IMR-90 (cell line): ENCODE results near the gene CARMIL1. TPM values are rescaled to one million over a fixed set of nuclear protein-coding genes. Genes with fewer than 3 reads are reported as not detected.

Experiments used
- ATAC-seq: fragments of 200-7000 bp; cut with Tn5 transposase; 2 replicates; pipeline ENCODE4 v1.9.1; 2020; ENCODE audit warnings: low read depth, mild to moderate bottlenecking, moderate library complexity
- BruUV-seq: library from RNA; stranded (reverse); fragments of 400-500 nt; replicated peaks from 2 replicates; lab custom pipeline; 2021; lab: Mats Ljungman, UMichigan
- CTCF ChIA-PET: fragments of 300-600 bp; formaldehyde crosslinking; extraction: SDS; loops from one replicate; lab custom pipeline; 2021; ENCODE audit warnings: antibody characterized with exemption; lab: Yijun Ruan, JAX
- POLR2A ChIA-PET: fragments of 300-600 bp; sonication (Branson Sonifier 250); formaldehyde crosslinking; loops from one replicate; lab custom pipeline; 2022; ENCODE audit warnings: antibody characterized with exemption; ENCODE audit not compliant: unreplicated experiment; lab: Charles Lee
- DNase-seq: peaks from one replicate; pipeline ENCODE4 v3.0.0; 2013
- H2AFZ ChIP-seq: replicated peaks from 2 replicates; pipeline ENCODE3; 2013; ENCODE audit warnings: low read length, mild to moderate bottlenecking; ENCODE audit not compliant: poor library complexity
- H2AK5ac ChIP-seq: 2 replicates; pipeline ENCODE4 v1.6.1; 2013; ENCODE audit warnings: low read depth, low read length, inconsistent platforms
- H2AK9ac ChIP-seq: replicated peaks from 2 replicates; pipeline ENCODE3; 2013; ENCODE audit warnings: mild to moderate bottlenecking, low read depth, low read length, moderate library complexity; ENCODE audit not compliant: poor library complexity
- H2BK120ac ChIP-seq: 2 replicates; pipeline ENCODE4 v1.6.1; 2013; ENCODE audit warnings: low read depth, low read length, inconsistent platforms
- H2BK15ac ChIP-seq: 3 replicates; pipeline ENCODE4 v1.6.1; 2013; ENCODE audit warnings: low read depth, low read length, inconsistent platforms
- H2BK20ac ChIP-seq: 2 replicates; pipeline ENCODE4 v1.6.1; 2013; ENCODE audit warnings: low read depth, mild to moderate bottlenecking, inconsistent platforms, low read length, moderate library complexity
- H2BK5ac ChIP-seq: 2 replicates; pipeline ENCODE4 v1.6.1; 2013; ENCODE audit warnings: mild to moderate bottlenecking, low read depth, low read length, inconsistent platforms; ENCODE audit not compliant: poor library complexity, severe bottlenecking
- H3K14ac ChIP-seq: replicated peaks from 2 replicates; pipeline ENCODE4 v1.6.1; 2013; ENCODE audit warnings: low read depth, low read length, inconsistent platforms
- H3K18ac ChIP-seq: 2 replicates; pipeline ENCODE4 v1.6.1; 2013; ENCODE audit warnings: low read depth, low read length, control low read depth
- H3K23ac ChIP-seq: 2 replicates; pipeline ENCODE4 v1.6.1; 2013; ENCODE audit warnings: low read depth, low read length, inconsistent platforms
- H3K27ac ChIP-seq: 2 replicates; pipeline ENCODE4 v1.5.1; 2013; ENCODE audit warnings: mild to moderate bottlenecking, control low read depth, low read length; ENCODE audit not compliant: insufficient read depth
- H3K27me3 ChIP-seq: 2 replicates; pipeline ENCODE4 v1.6.1; 2013; ENCODE audit warnings: low read length; ENCODE audit not compliant: control insufficient read depth, insufficient read depth
- H3K36me3 ChIP-seq: 2 replicates; pipeline ENCODE4 v1.6.1; 2013; ENCODE audit warnings: low read length, mixed read lengths; ENCODE audit not compliant: control insufficient read depth, insufficient read depth
- H3K4ac ChIP-seq: 2 replicates; pipeline ENCODE4 v1.6.1; 2013; ENCODE audit warnings: low read depth, low read length, inconsistent platforms
- H3K4me1 ChIP-seq: 2 replicates; pipeline ENCODE4 v1.6.1; 2013; ENCODE audit warnings: low read length, mixed read lengths; ENCODE audit not compliant: control insufficient read depth, insufficient read depth
- H3K4me2 ChIP-seq: 2 replicates; pipeline ENCODE4 v1.6.1; 2013; ENCODE audit warnings: low read depth, mild to moderate bottlenecking, control low read depth, low read length, moderate library complexity
- H3K4me3 ChIP-seq: 2 replicates; pipeline ENCODE4 v1.5.1; 2013; ENCODE audit warnings: low read depth, mild to moderate bottlenecking, control low read depth, low read length, moderate library complexity; ENCODE audit not compliant: insufficient read depth
- H3K56ac ChIP-seq: 2 replicates; pipeline ENCODE4 v1.6.1; 2013; ENCODE audit warnings: low read length, inconsistent platforms; ENCODE audit not compliant: insufficient read depth; ENCODE audit errors: extremely low read depth
- H3K79me1 ChIP-seq, 2 experiments: 2 replicates each; pipeline ENCODE4 v1.6.1; 2013; ENCODE audit warnings: low read length in 2 of 2, inconsistent platforms in 1 of 2, low read depth in 1 of 2
- H3K9ac ChIP-seq: 2 replicates; pipeline ENCODE4 v1.6.1; 2013; ENCODE audit warnings: low read depth, low read length, control low read depth
- H3K9me1 ChIP-seq: 2 replicates; pipeline ENCODE4 v1.6.1; 2013; ENCODE audit warnings: low read length, inconsistent platforms; ENCODE audit not compliant: insufficient read depth
- H3K9me3 ChIP-seq: 2 replicates; pipeline ENCODE4 v1.6.1; 2013; ENCODE audit warnings: low read length; ENCODE audit not compliant: control insufficient read depth, insufficient read depth
- H4K20me1 ChIP-seq: 2 replicates; pipeline ENCODE4 v1.6.1; 2013; ENCODE audit warnings: low read length, inconsistent platforms; ENCODE audit not compliant: insufficient read depth
- H4K5ac ChIP-seq: 2 replicates; pipeline ENCODE4 v1.6.1; 2013; ENCODE audit warnings: mild to moderate bottlenecking, low read depth, low read length, control low read depth
- H4K8ac ChIP-seq, 2 experiments: 2 replicates each; pipeline ENCODE4 v1.6.1; 2013; ENCODE audit warnings: low read depth in 2 of 2, low read length in 2 of 2, control low read depth in 1 of 2, inconsistent platforms in 1 of 2
- H4K91ac ChIP-seq: 2 replicates; pipeline ENCODE4 v1.6.1; 2013; ENCODE audit warnings: low read depth, low read length, inconsistent platforms; ENCODE audit not compliant: insufficient read depth
- CEBPB ChIP-seq: IDR thresholded peaks from 2 replicates; pipeline ENCODE4 v1.6.1; 2012; ENCODE audit warnings: low read depth, low read length, improper control_type of control experiment
- CHD1 ChIP-seq: IDR thresholded peaks from 2 replicates; pipeline ENCODE4 v1.6.1; 2012; ENCODE audit warnings: low read depth, low read length, improper control_type of control experiment
- CTCF ChIP-seq: conservative IDR thresholded peaks from 2 replicates; pipeline ENCODE4 v1.5.1; 2012; ENCODE audit warnings: mild to moderate bottlenecking, low read depth, low read length, improper control_type of control experiment
- ELK1 ChIP-seq: fragments of 150-350 bp; IDR thresholded peaks from 2 replicates; pipeline ENCODE4 v1.6.1; 2016; ENCODE audit warnings: low read depth, mild to moderate bottlenecking, low read length, moderate library complexity, borderline replicate concordance
- FOS ChIP-seq: fragments of 150-350 bp; IDR thresholded peaks from 2 replicates; pipeline ENCODE4 v1.6.1; 2016; ENCODE audit warnings: low read depth, low read length
- MAFK ChIP-seq: IDR thresholded peaks from 2 replicates; pipeline ENCODE4 v1.6.1; 2012; ENCODE audit warnings: low read depth, low read length, improper control_type of control experiment
- MXI1 ChIP-seq: IDR thresholded peaks from 2 replicates; pipeline ENCODE4 v1.6.1; 2012; ENCODE audit warnings: low read depth, mild to moderate bottlenecking, low read length, moderate library complexity, borderline replicate concordance
- NFE2L2 ChIP-seq: fragments of 150-350 bp; IDR thresholded peaks from 2 replicates; pipeline ENCODE4 v1.6.1; 2016; ENCODE audit warnings: low read depth, mild to moderate bottlenecking, low read length
- RAD21 ChIP-seq: IDR thresholded peaks from 2 replicates; pipeline ENCODE4 v1.6.1; 2012; ENCODE audit warnings: low read length, improper control_type of control experiment
- RFX5 ChIP-seq: IDR thresholded peaks from 2 replicates; pipeline ENCODE4 v1.8.0; 2012; ENCODE audit warnings: low read depth, mild to moderate bottlenecking, low read length, moderate library complexity
- SMC3 ChIP-seq: fragments of 150-350 bp; IDR thresholded peaks from 2 replicates; pipeline ENCODE4 v1.6.1; 2016; ENCODE audit warnings: low read depth, mild to moderate bottlenecking, antibody characterized with exemption, low read length, moderate library complexity
- WGBS, 2 experiments: methylation state at CpG; one replicate each; pipeline versions ENCODE4 v1.1.5 to v1.1.7; 2013; ENCODE audit warnings: missing lambda C conversion rate in 2 of 2; ENCODE audit not compliant: insufficient read length in 1 of 2; ENCODE audit errors: extremely low coverage in 2 of 2; 5-methylcytosine and 5-hydroxymethylcytosine counted together
- dilution Hi-C: fragments of 300-500 bp; cut with HindIII; formaldehyde crosslinking; loops from one replicate; pipeline ENCODE4 v1.14.3; 2018; ENCODE audit warnings: low sequenced_read_pairs; ENCODE audit not compliant: unreplicated experiment
- in situ Hi-C: fragments of 300-500 bp; cut with MboI; formaldehyde crosslinking; loops from 3 replicates; pipeline ENCODE4 v1.14.3; 2019; ENCODE audit warnings: low sequenced_read_pairs, inconsistent platforms, mixed read lengths
- intact Hi-C: fragments of 100-400 bp; cut with micrococcal nuclease; formaldehyde crosslinking; loops from 2 replicates; pipeline ENCODE4 v1.10.0; 2022
- polyA plus RNA-seq, 3 experiments: library from polyadenylated mRNA; depleted of rRNA; stranded (reverse); fragments of >200 nt; gene quantifications; 2 replicates each; pipeline ENCODE4 v1.2.3, GENCODE V29; 2012; ENCODE audit warnings: low replicate concordance in 1 of 3
- total RNA-seq: library from RNA; depleted of rRNA; stranded (reverse); fragments of >200 nt; gene quantifications from 2 replicates; pipeline ENCODE4 v1.2.3, GENCODE V29; 2012

Gene CARMIL1
- total and polyA plus RNA-seq, 2 of the 4 experiments (the other 2 are of a cell fraction) = 1.3 to 2.9 TPM

- no peak overlapping the region for H3K18ac ChIP-seq
- ATAC-seq (no peak), DNase-seq (no peak)
- H3K36me3 ChIP-seq = no peaks in the 10 kb centered on the region
- H2BK5ac ChIP-seq = no peak overlapping the region
- no peak overlapping the region for H2BK20ac ChIP-seq
- H3K56ac ChIP-seq = no peak overlapping the region
- no peak overlapping the region for H3K4me2 ChIP-seq
- no peaks in the 10 kb centered on the region for H3K9me3 ChIP-seq
- 56% methylated on average over 2 of the region's 5 CpGs; no CpG with 5 or more reads in 1 of the 2 experiments for WGBS, 2 experiments
- H3K14ac ChIP-seq = no peak overlapping the region
- in situ Hi-C loops (no loop called here), dilution Hi-C loops (no loop called here), intact Hi-C loops (no loop called here)
- H3K4ac ChIP-seq = no peak overlapping the region
- H3K4me1 ChIP-seq = no peaks in the 10 kb centered on the region
- no peak overlapping the region for H2BK15ac ChIP-seq
- H2BK120ac ChIP-seq = no peak overlapping the region
- no peak overlapping the region for H4K8ac ChIP-seq
- H2AFZ ChIP-seq = no peak overlapping the region
- no peak overlapping the region for H3K27ac ChIP-seq
- no peaks in the 10 kb centered on the region for H3K79me1 ChIP-seq
- no peak overlapping the region for H3K9ac ChIP-seq
- TF ChIP-seq SMC3 (no peak), CTCF (no peak), RAD21 (no peak), NFE2L2 (no peak), RFX5 (no peak), ELK1 (no peak), MAFK (no peak), FOS (no peak), MXI1 (no peak), CHD1 (no peak), CEBPB (no peak)
- ChIA-PET POLR2A (no interaction called here), CTCF (no interaction called here)
- H3K27me3 ChIP-seq = no peaks in the 10 kb centered on the region
- no peak overlapping the region for H4K5ac ChIP-seq
- H3K23ac ChIP-seq = no peak overlapping the region
- no TSS peak for BruUV-seq
- no peak overlapping the region for H4K91ac ChIP-seq
- H4K20me1 ChIP-seq = no peaks in the 10 kb centered on the region
- H3K4me3 ChIP-seq = no peak overlapping the region
- H2AK5ac ChIP-seq = no peak overlapping the region
- no peak overlapping the region for H2AK9ac ChIP-seq
- no peaks in the 10 kb centered on the region for H3K9me1 ChIP-seq
Observed at GRCh38 chr6:25419879-25420278, 140.7 kb downstream of the CARMIL1 start.
